HG02870 (cell line): ENCODE results near the gene BORCS8.
"Not testable (repeated sequence)": the region's sequence is repeated elsewhere in the genome, so short reads cannot be mapped to it uniquely, and the experiment has no call there.

Experiments used
- ATAC-seq: cut with Tn5 transposase; IDR thresholded peaks from one replicate; pipeline ENCODE4 v1.9.1; 2021; ENCODE audit warnings: mild to moderate bottlenecking, moderate library complexity; ENCODE audit not compliant: unreplicated experiment

The BORCS8 gene

DNA sequence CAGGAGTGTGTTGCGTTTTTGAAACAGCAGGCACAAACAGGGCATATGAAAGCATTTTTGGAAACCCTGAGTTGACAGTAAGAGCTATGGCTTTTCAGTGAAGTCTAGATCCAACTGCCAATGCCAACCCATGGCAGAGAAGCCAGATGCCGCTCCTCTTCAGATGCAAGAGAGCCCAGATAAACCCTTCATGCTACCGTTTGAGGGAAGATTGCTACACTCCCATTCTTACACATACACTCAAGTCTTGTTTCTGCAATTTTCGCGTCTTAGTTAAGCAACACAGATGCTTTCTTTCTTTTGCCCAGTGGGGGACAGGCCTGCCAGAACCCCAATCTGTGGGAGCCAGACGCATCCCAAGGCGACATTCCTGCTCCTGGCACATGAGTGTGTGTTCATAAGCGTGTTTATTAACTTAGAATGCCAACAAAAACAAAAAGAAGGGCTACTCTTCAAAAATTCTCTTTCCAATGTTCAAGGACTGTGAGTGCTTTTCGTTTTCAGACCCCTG is 10.4 kb downstream of the BORCS8 start:
- ATAC-seq, result no peak

DNA sequence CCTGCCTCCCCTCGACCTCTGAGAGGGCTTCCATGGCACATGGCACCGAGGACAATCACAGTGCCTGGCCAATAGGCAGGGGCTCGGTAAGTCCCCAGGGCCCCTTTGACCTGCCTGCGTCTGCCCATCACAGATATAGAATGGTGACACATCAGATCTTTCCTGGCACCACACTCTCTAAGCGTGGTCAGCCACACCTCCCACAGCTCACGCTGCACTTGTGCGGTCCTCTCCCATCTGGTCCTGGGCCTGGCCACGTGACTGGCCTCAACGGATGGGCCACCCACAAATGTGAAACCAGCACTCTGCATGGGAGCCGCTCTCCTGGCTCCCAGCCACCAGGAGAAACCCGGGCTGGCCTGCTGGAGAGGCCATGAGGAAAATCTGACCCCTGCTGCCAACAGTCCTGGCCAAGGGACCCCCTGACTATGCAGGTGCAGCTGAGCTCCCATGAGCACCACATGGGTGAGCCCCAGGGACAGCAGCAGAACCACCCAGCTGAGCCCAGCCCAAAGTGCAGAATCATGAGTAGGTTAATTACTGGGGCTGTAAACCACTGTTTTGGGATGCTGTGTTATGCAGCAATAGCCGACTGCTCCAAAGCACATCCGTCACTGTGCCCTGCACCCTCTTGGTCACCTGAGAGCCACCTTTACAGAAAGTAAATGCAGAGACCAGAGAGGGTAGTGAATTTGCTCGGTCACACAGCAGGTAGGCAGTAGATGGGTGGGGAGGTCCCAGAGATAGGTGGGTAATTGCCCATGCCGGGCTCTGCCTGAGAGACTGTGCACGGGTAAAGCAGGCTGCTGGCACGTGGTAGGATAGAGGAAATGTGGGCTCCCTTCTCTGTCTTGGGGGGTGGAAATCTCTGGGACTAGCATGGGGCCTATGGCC is 12.2 kb downstream of the BORCS8 start:
- ATAC-seq, result no peak

DNA sequence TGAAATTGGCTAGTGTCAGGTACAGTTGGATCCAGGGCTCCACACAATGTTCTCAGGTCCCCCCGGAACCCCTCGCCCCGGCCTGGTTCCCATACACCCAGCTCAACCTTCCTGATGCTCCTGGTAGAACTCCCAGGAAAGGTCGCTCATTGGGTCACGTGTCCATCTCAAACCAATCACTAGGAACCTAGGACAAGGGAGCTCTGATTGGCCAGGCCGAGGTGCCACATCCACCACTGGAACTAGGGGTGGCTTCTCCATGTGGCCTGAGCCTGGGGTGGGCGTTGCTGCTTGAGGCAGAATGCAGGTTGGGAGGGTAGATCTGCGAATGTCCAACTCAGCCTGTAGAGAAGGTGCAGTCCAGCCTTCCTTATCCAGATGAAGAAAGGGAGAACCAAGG is 15.0 kb downstream of the BORCS8 start:
- ATAC-seq, result no peak

DNA sequence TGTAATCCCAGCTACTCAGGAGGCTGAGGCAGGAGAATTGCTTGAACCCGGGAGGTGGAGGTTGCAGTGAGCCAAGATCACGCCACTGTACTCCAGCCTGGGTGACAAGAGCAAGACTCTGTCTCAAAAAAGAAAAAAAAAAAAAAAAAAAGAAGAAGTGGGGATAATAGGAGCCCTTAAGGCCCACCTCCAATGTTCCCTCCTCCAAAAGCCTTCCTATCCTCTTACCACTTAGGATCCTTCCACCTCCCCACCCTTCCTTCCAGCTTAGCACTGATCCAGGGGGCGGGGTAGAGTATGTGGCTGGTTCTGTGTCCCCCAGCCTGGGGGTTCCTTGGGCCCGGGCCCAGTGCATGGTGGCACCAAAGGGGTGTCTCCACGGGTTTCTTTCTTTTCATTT is 18.7 kb downstream of the BORCS8 start:
- ATAC-seq, result not testable (repeated sequence)

DNA sequence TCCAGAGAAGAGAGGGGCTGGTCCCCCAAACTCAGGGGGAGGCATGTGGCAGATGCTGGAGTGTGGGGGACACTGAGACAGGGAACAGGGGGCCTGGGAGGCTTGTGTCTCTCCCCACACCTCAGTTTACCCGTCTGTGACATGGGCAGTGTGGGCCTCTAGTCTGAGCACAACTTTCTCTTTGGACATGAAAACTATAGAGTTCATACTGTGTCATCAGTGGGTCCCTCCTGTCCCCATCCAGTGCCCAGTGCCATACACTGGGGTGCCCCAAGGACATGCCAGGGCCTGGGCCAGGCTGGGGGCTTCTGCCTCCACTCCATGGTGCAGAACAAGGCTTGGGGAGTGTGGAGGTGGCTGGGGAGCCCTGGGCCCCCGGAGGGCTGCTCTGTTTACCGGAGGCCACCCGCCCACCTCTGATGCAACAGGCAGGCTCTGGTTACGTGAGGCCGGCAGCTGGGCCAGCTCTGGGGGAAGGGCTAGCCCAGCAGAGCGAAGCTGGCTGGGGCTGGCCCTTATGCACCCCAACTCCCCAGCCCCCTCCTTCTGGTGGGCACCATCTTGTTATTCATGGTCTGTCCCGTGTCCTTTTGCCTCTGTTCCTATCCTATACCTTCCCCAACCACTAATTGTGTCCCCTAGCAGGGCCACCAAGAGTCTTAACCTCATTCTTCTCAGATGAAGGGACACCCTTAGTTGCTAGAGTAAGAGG is 20.0 kb downstream of the BORCS8 start:
- no peak for ATAC-seq

DNA sequence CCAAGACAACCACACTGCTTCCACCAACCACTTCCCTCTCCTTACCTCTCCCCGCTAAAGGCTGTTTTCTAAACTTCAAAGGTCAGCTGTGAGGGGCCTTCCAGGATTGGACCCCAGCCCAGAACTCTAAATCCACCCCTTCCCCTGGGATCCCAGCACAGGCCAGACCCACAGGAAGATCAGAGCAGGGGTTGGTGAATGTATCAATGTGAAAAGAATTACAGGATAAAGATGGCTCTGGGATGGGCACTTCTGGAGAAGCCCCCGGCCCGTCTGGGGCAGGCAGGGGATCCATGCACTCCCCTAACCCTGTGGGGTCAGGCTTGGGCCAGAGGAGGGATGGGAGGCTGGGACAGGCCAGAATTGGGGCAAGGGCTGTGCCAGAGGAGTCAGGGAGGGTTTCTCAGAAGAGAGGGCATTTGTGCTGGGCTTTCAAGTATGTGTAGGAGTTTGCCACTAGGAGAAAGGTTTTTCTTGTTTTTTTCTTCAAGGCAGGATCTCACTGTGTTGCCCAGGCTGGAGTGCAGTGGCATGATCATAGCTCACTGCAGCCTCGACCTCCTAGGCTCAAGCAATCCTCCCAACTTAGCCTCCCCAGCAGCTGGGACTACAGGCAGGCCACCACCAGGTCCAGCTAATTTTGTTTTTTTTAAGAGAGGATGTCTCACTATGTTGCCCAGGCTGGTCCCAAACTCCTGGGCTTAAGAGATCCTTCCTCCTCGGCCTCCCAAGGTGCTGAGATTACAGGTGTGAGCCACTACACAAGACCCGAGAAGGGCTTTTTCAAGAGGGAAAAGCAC is 20.9 kb downstream of the BORCS8 start:
- ATAC-seq, result no peak

DNA sequence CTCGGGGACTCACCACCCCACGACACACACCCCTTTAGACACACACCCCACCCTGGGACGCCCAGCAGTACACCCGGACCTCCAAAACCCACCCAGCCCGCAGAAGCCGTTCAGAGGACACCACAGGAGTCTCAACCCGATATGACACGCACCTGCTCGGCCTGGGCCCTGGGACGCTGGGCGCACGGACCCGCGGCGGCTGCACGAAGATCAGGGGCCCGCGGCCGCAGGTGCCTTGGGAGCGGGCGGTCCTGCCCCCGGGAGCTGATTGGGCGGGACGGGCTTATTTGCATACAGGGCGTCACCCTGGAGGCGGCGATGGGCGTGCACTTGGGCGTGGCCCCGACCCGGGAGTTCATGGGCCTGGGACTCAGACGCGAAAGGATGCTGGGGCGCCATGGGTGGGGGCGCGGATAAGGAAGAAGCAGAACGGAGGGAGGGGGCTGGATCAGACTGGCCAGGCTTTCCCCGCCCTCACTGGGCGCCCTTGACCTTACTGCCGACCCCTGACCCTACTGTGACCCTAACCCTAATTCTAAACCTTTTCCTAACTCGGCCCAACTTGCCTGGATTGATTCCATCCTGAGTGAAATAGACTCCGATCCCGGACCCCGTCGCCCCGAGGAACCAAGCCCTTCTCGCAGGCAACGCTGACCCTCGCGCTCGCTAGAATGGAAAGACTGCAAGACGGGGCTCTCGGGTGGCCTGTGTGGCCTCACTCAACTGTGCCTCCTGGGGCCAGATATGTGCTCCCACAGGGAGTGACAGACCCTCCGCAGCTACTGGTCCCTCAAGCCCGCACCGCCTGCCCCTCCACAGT is 21.7 kb downstream of the BORCS8 start, which contains the start of gene MEF2B:
Gene MEF2B (minus strand): TSS at position 211 of the 820 bp plus-strand sequence. CDS start 19,528 bp downstream, outside the sequence.
- ATAC-seq, result peak; percentile 83

DNA sequence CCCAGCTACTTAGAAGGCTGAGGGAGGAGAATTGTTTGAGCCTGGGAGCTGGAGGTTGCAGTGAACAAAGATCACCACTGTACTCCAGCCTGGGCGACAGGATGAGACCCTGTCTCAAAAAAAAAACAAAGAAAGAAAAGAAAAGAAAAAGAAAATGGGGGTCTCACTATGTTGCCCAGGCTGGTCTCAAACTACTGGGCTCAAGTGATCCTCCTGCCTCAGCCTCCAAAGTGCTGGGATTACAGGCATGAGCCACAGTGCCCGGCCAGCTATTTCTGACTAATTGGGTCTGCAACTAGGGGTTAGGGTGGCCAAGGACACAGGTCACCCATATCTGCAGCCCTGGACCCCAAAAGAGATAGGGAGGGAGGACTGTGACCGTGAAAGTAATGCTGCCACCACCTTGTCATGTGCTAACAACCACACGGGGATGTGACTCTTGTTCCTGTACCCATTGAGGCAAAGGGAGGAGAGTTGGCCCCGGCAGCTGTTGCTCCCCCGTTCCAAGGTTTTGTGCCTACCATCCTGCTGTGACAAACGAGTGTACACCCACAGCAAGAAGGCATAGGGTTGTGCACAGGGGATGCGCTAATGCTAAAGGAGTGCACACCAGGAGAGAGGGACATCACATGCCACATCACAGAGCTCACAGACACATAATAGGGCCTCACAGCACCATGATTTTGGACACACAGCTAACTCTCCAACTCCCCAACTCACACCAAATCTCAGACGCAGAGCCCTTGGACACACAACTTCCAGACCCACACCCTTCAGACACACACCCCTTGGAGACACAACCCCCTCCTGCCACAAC is 22.5 kb downstream of the BORCS8 start:
- ATAC-seq, result no peak

DNA sequence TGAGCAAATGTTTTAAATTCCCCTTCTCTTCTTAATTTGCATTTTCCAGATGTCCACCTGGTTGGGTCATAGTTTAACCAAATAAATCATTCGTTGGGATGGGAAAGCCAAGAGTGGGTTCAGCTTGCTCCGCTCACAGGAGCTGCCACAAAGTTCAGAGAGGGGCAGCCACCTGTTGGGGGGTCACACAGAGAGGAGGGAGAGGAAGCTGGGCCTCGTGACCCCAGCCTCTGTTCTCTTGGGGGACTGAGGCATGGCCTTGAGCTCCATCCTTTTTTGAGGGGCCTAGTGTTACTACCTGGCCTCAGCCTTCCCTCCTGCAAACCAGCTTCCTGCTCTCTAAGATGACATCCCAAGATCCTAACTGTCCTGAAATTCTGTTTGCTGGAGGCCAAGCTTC is 24.3 kb downstream of the BORCS8 start:
- no peak for ATAC-seq

DNA sequence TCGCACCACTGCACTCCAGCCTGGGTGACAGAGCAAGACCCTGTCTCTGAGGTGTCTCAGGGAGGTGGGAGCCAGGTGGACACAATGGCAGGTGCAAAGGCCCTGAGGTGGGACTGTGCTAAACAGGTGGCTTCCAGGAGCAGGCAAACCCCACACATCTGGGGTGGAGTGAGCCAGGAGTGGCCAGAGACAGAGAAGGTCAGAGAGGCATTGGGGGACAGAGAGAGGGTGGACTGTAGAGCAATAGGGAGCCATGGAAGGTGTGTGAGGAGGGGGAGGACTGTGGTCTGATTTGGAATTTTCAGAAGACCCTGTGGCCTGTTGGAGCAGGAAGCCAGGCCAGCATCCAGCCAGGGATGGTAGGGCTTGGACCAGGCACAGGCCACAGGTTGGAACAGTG is 26.6 kb downstream of the BORCS8 start:
- no peak for ATAC-seq

DNA sequence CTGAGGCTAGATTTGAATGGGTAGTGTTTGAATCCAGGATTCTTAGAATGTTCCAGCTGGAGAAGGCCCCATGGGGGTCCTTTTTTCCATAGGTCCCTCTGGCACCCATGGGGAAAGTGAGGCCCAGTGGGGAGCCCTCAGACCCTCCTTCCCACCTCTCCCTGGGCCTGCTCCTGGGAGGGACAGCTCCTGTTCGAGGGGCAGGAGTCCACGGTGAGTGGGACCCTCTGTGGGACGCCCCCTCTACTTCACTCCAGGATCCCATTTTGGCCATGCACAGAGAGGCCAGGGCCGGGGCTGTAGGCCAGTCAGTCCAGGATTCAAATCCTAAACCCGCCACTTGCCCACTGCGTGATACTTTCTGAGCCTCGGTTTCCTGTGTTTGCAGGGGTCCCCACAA is 29.5 kb downstream of the BORCS8 start:
- no peak for ATAC-seq

DNA sequence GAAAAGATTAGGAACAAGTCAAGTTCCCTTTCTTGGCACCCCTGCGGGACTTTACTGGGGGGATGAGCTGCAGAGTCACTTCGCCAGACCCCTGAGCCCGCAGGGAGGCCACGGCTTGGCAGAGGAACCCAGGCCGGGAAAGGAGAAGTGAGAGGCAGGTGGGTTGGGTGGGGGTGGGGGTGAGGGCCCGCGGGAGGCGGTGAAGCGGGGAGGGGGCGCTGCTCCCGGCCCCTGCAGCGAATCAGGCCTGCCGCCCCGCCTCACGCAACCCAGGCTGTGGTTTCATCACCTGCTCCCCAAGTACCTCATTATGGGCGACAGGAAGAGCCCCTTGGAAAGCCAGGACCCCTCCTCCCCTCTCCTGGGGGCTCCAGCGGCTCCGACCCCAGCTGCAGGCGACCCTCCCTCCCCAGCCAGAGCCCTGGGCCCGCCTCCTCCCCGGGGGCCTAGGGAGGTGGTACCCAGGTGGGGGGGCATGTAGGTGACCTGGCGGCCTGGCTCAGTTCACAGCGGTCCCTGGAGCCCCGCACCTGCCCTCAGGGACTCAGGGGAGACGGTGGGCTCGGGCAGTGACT is 31.4 kb downstream of the BORCS8 start:
- no peak for ATAC-seq

DNA sequence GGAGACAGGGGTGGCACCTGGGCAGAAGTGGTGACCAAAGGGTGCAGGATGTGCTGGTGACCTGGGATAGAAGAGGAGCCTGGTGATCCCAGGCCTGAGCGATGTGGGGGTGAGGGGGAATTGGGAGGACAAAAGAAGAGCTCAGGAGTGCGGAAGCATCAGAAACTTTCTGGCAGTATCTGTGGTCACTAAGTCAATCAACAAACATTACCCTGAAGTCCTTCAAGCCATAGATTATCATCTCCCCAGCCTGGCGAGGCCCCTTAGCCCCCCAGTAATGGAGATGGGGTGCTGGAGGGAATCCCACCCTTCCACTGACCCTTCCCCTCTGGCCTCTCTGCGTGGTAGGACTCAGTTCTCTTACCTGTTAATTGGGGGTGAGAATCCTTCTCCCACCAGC is 32.4 kb downstream of the BORCS8 start:
- ATAC-seq, result no peak

DNA sequence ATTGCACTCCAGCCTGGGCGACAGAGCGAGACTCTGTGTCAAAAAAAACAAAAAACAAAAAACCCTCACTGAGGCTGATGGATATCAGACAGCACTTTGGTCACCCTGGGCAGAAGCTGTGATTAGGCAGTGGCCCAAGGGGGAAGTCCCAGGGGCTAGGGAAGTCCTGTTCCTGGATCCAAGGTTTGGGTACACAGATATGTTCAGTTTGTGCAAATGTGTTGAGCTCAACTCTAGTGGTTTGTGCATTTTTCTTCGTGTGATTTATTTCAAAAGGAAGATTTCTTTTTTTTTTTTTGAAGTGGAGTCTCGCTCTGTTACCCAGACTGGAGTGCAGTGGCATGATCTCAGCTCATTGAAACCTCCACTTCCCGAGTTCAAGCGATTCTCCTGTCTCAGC is 34.1 kb downstream of the BORCS8 start:
- no peak for ATAC-seq

DNA sequence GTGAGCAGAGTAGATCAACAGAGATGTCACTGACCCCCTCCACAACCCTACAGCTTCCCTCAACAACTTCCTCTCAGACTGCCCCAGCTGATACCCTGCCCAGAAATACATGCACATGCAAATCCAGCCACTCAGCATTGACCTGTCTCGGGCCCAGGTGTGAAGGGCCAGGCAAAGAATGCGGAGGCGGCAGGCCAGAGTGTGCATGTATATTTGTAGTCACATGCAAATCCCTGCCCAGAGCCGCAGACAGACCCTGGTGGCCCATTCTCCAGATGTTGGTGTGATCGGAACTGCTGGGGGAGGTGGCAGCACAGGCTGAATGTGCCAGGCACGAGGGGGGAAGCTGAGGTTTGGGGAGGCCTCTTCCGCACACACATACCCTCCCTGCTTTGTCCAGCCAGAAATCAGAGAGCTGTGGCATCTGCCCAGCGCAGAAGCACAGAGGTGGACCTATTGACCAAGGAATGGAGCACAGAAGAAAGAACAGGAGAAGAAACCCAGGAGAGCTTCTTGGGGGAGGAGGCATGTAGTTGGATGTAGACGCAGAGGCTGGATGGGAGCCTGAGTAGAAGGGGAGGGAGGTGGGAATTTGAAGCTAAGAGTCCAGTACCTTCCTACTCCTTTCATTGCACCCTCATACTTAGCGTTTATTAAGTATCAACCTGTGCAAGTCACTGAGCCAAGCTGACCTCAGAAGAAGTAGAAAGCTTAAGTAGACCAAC is 36.3 kb downstream of the BORCS8 start:
- ATAC-seq, result peak; percentile 66

DNA sequence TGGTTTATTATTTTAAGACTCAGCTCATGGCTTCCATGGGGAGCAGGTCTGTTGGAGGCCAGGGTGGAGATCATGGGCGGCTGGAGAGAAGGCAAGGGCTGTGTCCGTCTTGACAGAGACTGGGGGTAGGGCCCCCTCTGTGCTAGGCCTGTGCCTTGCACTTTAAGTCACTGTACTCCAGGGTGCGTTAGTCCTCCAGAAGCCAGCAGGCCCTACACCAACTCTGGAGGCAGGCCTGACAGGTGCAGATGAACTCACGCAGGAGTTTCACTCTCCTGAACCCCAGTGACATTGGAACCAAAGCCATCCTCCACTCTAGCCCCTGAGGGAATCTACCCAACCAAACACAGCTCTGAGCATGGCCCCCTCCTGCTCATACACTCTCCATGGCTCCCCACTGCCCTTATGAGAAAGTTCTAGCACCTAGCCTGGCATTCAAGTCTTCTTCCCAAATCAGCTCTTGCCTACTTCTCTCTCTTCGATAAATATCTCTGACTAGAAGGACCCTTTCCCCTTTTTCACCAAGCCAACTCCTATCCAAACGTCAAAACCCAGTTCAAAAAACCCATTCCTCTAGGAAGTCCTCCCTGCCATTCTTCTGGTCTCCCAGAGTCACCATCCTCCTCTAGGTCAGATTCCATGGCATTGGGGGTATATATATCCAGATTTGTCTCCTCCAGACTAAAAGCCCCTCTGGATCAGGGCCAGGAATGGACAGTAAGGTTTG is 37.0 kb downstream of the BORCS8 start:
- ATAC-seq, result no peak

DNA sequence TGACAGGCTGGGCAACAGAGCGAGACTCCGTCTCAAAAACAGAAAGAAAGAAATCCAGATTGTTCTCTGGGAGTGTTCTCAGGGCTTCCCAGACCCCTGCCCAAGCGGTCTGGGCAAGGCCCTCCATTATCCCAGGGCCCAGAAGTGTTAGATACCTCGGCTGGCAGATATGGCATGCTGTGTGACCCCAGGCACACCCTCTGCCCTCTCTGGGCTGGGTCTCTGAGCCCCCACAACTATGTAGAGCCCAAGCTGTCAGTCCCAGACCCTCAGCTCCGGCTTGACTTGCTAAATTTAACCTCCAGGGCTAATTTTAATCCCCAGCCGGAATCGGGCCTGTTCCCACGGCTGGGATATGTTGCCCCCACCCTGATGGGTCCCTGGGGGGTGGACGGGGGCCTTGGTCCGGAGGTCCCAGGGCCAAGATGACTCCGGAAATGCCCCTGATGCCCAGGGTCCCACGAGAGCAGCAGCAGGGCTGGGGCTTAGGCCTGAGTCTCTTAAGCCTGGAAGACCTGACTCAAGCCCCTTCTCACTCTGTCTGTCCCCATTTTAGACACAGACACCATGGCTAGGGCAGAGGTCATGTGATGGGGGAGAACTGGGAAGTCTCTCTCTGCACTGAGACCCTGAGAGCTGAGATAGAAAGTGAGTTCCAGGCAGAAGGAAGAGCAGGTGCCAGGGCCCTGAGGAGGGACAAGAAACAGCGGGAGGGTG is 39.1 kb downstream of the BORCS8 start:
- no peak for ATAC-seq
